ENCODE measurements around the gene UBA1.
"Not testable (repeated sequence)": the region's sequence is repeated elsewhere in the genome, so short reads cannot be mapped to it uniquely, and the experiment has no call there.

Gene UBA1

DNA sequence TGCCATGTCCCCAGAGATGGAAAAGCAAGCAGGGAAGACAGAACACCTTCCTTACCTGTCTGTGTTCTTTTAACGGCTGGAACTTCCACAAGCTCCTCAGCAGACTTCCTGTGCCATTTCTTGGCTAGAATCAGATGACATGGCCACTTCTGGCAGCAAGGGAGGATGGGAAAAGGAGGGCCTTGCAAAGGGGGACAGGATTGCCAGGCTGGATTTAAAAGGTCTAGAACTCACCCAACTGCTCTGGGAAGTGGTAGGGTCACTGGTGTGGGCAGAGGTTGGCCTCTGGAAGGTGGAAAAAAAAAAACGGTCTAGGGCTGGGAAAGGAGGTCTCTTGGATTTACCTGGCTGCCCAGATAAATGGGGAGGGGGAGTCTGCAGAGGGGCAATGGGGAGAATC, 37.5 kb downstream of the UBA1 start:
- DNase-seq, result no peak

DNA sequence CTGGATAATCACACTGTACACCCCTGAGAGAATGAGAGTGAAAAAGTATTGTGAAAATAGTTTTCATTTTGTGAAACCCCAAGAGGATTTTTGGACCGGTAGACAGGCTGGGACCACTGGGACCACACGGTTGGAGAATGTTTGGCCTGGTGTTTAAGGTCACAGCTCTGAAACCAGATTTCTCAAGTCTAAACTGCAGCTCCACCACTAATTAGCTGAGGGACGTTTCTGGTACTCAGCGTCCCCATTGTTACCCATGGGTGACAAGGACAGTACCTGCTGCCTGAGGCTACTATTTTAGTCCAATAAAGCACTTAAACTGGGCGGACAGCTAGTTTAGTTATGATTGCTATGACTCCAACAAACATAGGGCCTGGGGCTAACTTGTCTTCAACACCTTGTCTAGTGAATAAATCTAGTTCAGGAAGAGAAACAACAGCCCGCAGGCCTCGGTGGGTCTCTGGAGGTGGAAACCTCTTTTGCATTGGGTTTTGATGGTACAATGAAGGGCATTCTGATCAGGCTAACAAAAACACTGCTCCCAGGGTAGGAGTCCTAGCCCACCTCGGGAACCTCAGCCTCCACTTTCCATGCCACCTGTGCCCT, 38.7 kb downstream of the UBA1 start:
- DNase-seq, result no peak

- peak; percentile 69 for DNase-seq
Observed at GRCh38 chrX:47232803-47233332, 39.2 kb downstream of the UBA1 start, which contains the start of gene USP11. USP11 (plus strand) TSS chrX:47233009; CDS start chrX:47233044, 35 bp downstream.

- peak; percentile 95 for DNase-seq
Observed at GRCh38 chrX:47233333-47234113, 39.9 kb downstream of the UBA1 start.

DNA sequence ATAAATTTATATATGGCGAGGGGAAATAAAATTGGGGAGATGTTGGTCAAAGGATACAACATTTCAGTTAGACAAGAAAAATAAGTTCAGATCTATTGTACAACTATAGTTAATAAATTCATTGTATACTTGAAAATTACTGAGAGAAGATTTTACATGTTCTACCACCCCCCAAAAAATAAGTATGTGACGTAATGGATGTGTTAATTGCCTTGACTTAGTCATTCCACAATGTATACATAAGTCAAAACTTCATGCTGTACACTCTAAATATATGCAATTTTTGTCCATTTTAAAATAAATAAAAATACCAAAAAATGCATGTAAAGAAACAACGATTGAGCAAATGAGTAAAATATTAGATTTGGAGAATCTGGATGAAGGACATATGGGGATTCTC, 41.0 kb downstream of the UBA1 start:
- DNase-seq, result no peak

DNA sequence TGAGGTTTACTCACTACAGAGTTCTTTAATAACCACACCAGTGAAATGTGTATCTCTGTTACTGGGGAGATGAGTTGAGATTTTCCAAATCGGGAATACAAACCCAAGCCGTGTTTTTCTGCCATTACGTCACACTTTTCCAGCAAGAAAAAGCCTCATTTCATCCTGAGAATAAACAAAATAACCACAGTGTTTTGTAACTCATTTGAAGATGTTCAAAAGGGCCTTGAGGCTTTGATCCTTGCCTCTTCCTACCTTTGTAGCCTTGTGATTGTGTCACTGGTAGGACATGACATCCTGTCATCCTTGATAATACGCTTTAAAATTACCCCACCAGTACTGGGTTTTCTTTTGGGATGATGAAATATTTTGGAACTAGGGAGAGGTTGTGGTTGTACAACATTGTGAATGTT, 42.1 kb downstream of the UBA1 start:
- DNase-seq, result no peak

GRCh38 chrX:47239199-47239598, 45.6 kb downstream of the UBA1 start:
- no peak for DNase-seq

- no peak for DNase-seq
Observed at GRCh38 chrX:47239898-47240545, 46.4 kb downstream of the UBA1 start.

- no peak for DNase-seq
Observed at GRCh38 chrX:47240619-47241018, 47.0 kb downstream of the UBA1 start.

DNA sequence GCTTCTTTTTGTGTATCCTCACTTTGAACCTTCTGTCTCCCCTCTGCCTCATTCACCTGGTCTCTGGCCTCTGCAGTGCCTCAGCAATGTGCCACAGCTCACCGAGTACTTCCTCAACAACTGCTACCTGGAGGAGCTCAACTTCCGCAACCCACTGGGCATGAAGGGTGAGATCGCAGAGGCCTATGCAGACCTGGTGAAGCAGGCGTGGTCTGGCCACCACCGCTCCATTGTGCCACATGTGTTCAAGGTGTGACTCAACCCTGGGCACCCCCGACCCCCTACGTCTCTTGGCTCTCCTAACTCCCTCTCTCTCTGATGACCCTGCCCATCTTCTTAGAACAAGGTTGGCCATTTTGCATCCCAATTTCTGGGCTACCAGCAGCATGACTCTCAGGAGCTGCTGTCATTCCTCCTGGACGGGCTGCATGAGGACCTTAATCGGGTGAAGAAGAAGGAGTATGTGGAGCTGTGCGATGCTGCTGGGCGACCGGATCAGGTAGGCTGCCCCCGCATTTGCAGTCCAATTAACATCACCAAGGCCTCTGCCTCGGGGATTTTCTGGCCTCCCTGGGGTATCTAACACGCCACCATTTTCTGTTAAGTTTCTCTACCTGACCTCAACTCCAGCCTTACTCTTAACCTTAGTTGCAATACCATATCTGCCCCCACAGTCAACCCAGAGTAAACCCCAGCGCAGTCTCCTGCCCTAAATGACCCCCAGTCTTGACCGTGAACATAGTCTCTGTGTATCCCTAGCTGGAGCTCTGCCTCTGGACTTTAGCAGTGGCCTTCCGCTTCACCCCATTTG, 47.8 kb downstream of the UBA1 start:
- DNase-seq, result no peak

- no peak for DNase-seq
Observed at GRCh38 chrX:47242321-47242720, 48.7 kb downstream of the UBA1 start.

GRCh38 chrX:47243351-47243750, 49.7 kb downstream of the UBA1 start:
- no peak for DNase-seq

DNA sequence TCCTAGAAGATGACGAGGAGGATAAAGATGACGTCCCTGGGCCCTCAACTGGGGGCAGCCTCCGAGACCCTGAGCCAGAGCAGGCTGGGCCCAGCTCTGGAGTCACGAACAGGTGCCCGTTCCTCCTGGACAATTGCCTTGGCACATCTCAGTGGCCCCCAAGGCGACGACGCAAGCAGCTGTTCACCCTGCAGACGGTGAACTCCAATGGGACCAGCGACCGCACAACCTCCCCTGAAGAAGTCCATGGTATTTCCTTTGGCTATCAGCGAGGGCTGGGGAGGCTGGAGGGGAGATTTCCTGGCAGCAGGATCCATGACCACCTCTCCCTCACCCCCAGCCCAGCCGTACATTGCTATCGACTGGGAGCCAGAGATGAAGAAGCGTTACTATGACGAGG, 51.0 kb downstream of the UBA1 start:
- DNase-seq, result no peak

- DNase-seq, result no peak
Observed at GRCh38 chrX:47245156-47245555, 51.5 kb downstream of the UBA1 start.

- DNase-seq, result peak; percentile 30
Observed at GRCh38 chrX:47247206-47247998, 53.8 kb downstream of the UBA1 start.

- no peak for DNase-seq
Observed at GRCh38 chrX:47247999-47248320, 54.3 kb downstream of the UBA1 start.

DNA sequence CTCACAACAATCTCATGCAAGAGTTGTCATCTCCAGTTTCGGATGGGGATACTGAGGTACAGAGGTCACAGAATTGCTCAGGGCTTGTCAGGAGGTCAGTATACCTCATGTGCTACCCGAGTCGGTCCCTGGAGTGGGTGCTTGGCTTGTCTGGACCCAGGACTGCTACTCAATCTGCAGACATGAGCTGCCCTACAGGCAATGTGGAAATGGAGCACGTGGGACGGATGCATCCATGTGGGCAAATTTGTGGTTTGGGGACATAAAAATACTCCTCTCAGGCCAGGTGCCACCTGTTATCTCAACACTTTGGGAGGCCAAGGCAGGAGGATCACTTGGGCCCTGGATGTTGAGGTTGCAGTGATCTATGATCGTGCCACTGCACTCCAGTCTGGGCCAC, 54.9 kb downstream of the UBA1 start:
- no peak for DNase-seq

- no peak for DNase-seq
Observed at GRCh38 chrX:47250017-47250347, 56.4 kb downstream of the UBA1 start.

DNA sequence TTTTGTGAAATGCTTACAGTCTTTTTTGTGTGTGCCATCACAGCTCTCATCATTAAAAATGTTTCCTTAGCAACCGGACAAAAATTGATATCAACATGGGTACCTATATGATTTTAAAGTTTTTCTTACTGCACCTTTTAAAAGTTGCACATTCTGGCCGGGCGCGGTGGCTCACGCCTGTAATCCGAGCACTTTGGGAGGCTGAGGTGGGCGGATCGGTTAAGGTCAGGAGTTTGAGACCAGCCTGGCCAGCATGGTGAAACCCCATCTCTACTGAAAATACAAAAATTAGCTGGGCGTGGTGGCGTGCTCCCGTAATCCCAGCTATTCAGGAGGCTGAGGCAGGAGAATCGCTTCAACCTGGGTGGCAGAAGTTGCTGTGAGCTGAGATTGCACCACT, 64.0 kb downstream of the UBA1 start:
- not testable (repeated sequence) for DNase-seq

Data from fibroblast of skin of abdomen (primary cell).